Suprapubic skin (tissue), 3 donors: ENCODE data around the gene NRP2.

Experiments used
- EP300 ChIP-seq: sonication (generic); formaldehyde crosslinking; IDR thresholded peaks from one replicate; pipeline ENCODE4 v1.6.1; 2017; ENCODE audit warnings: antibody characterized with exemption
- POLR2A ChIP-seq, 2 donors: fragments of 450-650 bp; IDR thresholded peaks; one replicate each; pipeline ENCODE4 v1.6.1; 2017; ENCODE audit warnings: antibody characterized with exemption in 2 of 2, mild to moderate bottlenecking in 2 of 2, moderate library complexity in 2 of 2
- TF ChIP-seq, protein P1 (sequence below), 2 donors: fragments of 200-600 bp in 1 of 2; fragments of 450-650 bp in 1 of 2; sonication (generic) in 1 of 2; IDR thresholded peaks; one replicate each; pipeline ENCODE4 v1.5.1; 2016 to 2019; ENCODE audit warnings: antibody characterized with exemption in 2 of 2, mild to moderate bottlenecking in 1 of 2, moderate library complexity in 1 of 2

DNA sequence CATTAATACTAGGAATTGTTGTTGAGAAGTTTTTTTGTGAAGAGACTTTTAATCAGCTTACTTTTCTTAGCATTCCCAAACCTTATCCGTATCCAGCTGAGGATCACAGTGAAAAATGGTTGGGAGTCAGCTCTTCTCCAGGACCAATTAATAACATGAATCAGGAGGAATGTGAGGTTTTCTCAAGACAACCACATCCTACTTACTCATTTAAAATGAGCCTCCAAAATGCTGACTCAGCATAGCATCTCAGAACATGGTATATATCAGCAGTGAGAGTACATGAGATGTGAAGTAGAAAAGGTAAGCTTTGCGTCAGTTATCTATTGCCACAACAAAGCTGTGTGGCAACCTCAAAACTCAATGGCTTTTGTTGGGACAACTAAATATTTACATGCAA is 140.3 kb downstream of the NRP2 start:
- TF ChIP-seq POLR2A (IDR thresholded peaks at IDR 0.05) (no peak), EP300 (no peak)
- TF ChIP-seq, protein P1, sequence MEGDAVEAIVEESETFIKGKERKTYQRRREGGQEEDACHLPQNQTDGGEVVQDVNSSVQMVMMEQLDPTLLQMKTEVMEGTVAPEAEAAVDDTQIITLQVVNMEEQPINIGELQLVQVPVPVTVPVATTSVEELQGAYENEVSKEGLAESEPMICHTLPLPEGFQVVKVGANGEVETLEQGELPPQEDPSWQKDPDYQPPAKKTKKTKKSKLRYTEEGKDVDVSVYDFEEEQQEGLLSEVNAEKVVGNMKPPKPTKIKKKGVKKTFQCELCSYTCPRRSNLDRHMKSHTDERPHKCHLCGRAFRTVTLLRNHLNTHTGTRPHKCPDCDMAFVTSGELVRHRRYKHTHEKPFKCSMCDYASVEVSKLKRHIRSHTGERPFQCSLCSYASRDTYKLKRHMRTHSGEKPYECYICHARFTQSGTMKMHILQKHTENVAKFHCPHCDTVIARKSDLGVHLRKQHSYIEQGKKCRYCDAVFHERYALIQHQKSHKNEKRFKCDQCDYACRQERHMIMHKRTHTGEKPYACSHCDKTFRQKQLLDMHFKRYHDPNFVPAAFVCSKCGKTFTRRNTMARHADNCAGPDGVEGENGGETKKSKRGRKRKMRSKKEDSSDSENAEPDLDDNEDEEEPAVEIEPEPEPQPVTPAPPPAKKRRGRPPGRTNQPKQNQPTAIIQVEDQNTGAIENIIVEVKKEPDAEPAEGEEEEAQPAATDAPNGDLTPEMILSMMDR (IDR thresholded peaks at IDR 0.05) = no peak
